ENCODE data around the gene PRKCZ. TPM values are rescaled to one million over a fixed set of nuclear protein-coding genes. Genes with fewer than 3 reads are reported as not detected.

Gene PRKCZ
- total and polyA plus RNA-seq, 9 of the 15 experiments (the other 6 are each of a cell fraction or from before 2014, with no cell fraction given) = 0.07 to 3.1 (median 1.3) TPM

- no peak for TF ChIP-seq ZNF655 (CRISPR knock-in tag; IDR thresholded peaks at IDR 0.05)
- no peak for TF ChIP-seq DMBX1 (CRISPR knock-in tag; IDR thresholded peaks at IDR 0.05; ENCODE audit: borderline replicate concordance)
- TF ChIP-seq ZSCAN29 (IDR thresholded peaks at IDR 0.05) = no peak
- TF ChIP-seq JUNB (CRISPR knock-in tag; conservative IDR thresholded peaks at IDR 0.05) = peak; percentile 86
- TF ChIP-seq, protein P1, sequence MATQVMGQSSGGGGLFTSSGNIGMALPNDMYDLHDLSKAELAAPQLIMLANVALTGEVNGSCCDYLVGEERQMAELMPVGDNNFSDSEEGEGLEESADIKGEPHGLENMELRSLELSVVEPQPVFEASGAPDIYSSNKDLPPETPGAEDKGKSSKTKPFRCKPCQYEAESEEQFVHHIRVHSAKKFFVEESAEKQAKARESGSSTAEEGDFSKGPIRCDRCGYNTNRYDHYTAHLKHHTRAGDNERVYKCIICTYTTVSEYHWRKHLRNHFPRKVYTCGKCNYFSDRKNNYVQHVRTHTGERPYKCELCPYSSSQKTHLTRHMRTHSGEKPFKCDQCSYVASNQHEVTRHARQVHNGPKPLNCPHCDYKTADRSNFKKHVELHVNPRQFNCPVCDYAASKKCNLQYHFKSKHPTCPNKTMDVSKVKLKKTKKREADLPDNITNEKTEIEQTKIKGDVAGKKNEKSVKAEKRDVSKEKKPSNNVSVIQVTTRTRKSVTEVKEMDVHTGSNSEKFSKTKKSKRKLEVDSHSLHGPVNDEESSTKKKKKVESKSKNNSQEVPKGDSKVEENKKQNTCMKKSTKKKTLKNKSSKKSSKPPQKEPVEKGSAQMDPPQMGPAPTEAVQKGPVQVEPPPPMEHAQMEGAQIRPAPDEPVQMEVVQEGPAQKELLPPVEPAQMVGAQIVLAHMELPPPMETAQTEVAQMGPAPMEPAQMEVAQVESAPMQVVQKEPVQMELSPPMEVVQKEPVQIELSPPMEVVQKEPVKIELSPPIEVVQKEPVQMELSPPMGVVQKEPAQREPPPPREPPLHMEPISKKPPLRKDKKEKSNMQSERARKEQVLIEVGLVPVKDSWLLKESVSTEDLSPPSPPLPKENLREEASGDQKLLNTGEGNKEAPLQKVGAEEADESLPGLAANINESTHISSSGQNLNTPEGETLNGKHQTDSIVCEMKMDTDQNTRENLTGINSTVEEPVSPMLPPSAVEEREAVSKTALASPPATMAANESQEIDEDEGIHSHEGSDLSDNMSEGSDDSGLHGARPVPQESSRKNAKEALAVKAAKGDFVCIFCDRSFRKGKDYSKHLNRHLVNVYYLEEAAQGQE (IDR thresholded peaks at IDR 0.05; ENCODE audit: borderline replicate concordance) = peak; percentile 23; the same call in 1 of the 2 replicates
- TF ChIP-seq, protein P1 (CRISPR knock-in tag; IDR thresholded peaks at IDR 0.05; ENCODE audit: low read depth) = peak; percentile 66; the same call in 1 of the 2 replicates
- no peak for TF ChIP-seq ZNF146 (CRISPR knock-in tag; IDR thresholded peaks at IDR 0.05; ENCODE audit: unreplicated experiment)
- TF ChIP-seq ZNF76 (CRISPR knock-in tag; IDR thresholded peaks at IDR 0.05; ENCODE audit: borderline replicate concordance) = 0 out of 2 replicates have a peak, but pooled peaks have one; percentile 32
- TF ChIP-seq BRD9 (IDR thresholded peaks at IDR 0.05; ENCODE audit: low read depth, partially characterized antibody) = no peak
- TF ChIP-seq MAFG (tag; conservative IDR thresholded peaks at IDR 0.05) = no peak
- TF ChIP-seq POLR3G (IDR thresholded peaks at IDR 0.05; ENCODE audit: extremely low read depth, insufficient read length, insufficient replicate concordance) = no peak
- TF ChIP-seq ZFP1 (CRISPR knock-in tag; IDR thresholded peaks at IDR 0.05) = no peak
- no peak for TF ChIP-seq IFI16 (CRISPR knock-in tag; IDR thresholded peaks at IDR 0.05)
Measured at GRCh38 chr1:2212532-2213491, 162.6 kb downstream of the PRKCZ start (continued).
